SK-N-SH (cell line): ENCODE measurements around the gene TM2D1. TPM values are rescaled to one million over a fixed set of nuclear protein-coding genes. Genes with fewer than 3 reads are reported as not detected.

Source experiments
- CTCF ChIA-PET: fragments of 300-600, 350-600 bp; formaldehyde crosslinking; extraction: SDS; loops from one replicate; lab custom pipeline; 2021; lab: Yijun Ruan, JAX
- POLR2A ChIA-PET: fragments of 350-600 bp; sonication (Branson Sonifier 250); formaldehyde crosslinking; extraction: SDS; loops from one replicate; lab custom pipeline; 2020; ENCODE audit warnings: antibody characterized with exemption, inconsistent platforms; lab: Yijun Ruan, JAX
- DNase-seq: peaks from one replicate; pipeline ENCODE4 v3.0.0; 2012
- H2AFZ ChIP-seq: fragments of 200-600 bp; sonication (generic); 2 replicates; pipeline ENCODE4 v1.8.1; 2016; ENCODE audit warnings: antibody characterized with exemption, mild to moderate bottlenecking, low read depth
- H3F3A ChIP-seq: fragments of 200-600 bp; sonication (generic); replicated peaks from 2 replicates; pipeline ENCODE3; 2016; ENCODE audit warnings: antibody characterized with exemption, mild to moderate bottlenecking; ENCODE audit not compliant: insufficient read depth
- H3K27ac ChIP-seq, 2 experiments: fragments of 200-500 bp in 1 of 2; fragments of 200-600 bp in 1 of 2; sonication (Bioruptor generic) in 1 of 2; sonication (generic), shearing (Covaris generic) in 1 of 2; 2 replicates each; pipeline versions ENCODE4 v1.5.1 to v1.6.1; 2014 to 2016; ENCODE audit warnings: low read depth in 2 of 2, inconsistent platforms in 1 of 2, low read length in 1 of 2, mild to moderate bottlenecking in 1 of 2, mixed read lengths in 1 of 2
- H3K27me3 ChIP-seq: fragments of 200-600 bp; sonication (generic), shearing (Covaris generic); 2 replicates; pipeline ENCODE4 v1.6.1; 2016; ENCODE audit warnings: mixed run types; ENCODE audit not compliant: insufficient read depth
- H3K36me3 ChIP-seq, 2 experiments: fragments of 200-500 bp in 1 of 2; fragments of 200-600 bp in 1 of 2; sonication (Bioruptor generic) in 1 of 2; sonication (generic) in 1 of 2; replicated peaks in 1 of 2; 2 replicates each; pipeline versions ENCODE3 to v1.5.1; 2014 to 2016; ENCODE audit warnings: low read length in 1 of 2, mild to moderate bottlenecking in 1 of 2; ENCODE audit not compliant: insufficient read depth in 2 of 2, control insufficient read depth in 1 of 2
- H3K4me1 ChIP-seq, 2 experiments: fragments of 200-500 bp in 1 of 2; fragments of 200-600 bp in 1 of 2; sonication (Bioruptor generic) in 1 of 2; sonication (generic), shearing (Covaris generic) in 1 of 2; 2 replicates each; pipeline versions ENCODE4 v1.5.1 to v1.6.1; 2014 to 2016; ENCODE audit warnings: low read depth in 1 of 2, low read length in 1 of 2, mixed run types in 1 of 2; ENCODE audit not compliant: insufficient read depth in 2 of 2, control insufficient read depth in 1 of 2
- H3K4me2 ChIP-seq: fragments of 200-600 bp; sonication (generic), shearing (Covaris generic); 2 replicates; pipeline ENCODE4 v1.6.1; 2017; ENCODE audit warnings: mixed run types
- H3K4me3 ChIP-seq, 2 experiments: fragments of 200-500 bp in 1 of 2; fragments of 200-600 bp in 1 of 2; sonication (Bioruptor generic) in 1 of 2; sonication (generic), shearing (Covaris generic) in 1 of 2; 2 replicates each; pipeline versions ENCODE4 v1.5.1 to v1.8.1; 2014 to 2016; ENCODE audit warnings: low read depth in 2 of 2, inconsistent platforms in 1 of 2, low read length in 1 of 2, mild to moderate bottlenecking in 1 of 2, mixed read lengths in 1 of 2, moderate library complexity in 1 of 2
- H3K79me2 ChIP-seq: fragments of 200-600 bp; sonication (generic); 2 replicates; pipeline ENCODE4 v1.8.1; 2017; ENCODE audit warnings: mild to moderate bottlenecking; ENCODE audit not compliant: insufficient read depth
- H3K9ac ChIP-seq: fragments of 200-600 bp; sonication (generic); 2 replicates; pipeline ENCODE4 v1.6.1; 2017; ENCODE audit warnings: mixed run types
- H3K9me2 ChIP-seq: fragments of 200-600 bp; sonication (generic); 2 replicates; pipeline ENCODE4 v1.6.1; 2017; ENCODE audit warnings: mixed run types
- H3K9me3 ChIP-seq: fragments of 200-600 bp; sonication (generic); 2 replicates; pipeline ENCODE4 v1.6.1; 2017; ENCODE audit warnings: mixed run types, mild to moderate bottlenecking, moderate library complexity
- H4K20me1 ChIP-seq: fragments of 200-600 bp; sonication (generic); 2 replicates; pipeline ENCODE4 v1.6.1; 2017; ENCODE audit warnings: mild to moderate bottlenecking, mixed run types; ENCODE audit not compliant: insufficient read depth
- CHD2 ChIP-seq: fragments of 150-350 bp; IDR thresholded peaks from 2 replicates; pipeline ENCODE4 v1.6.1; 2018; ENCODE audit warnings: low read length; ENCODE audit not compliant: partially characterized antibody
- ELF1 ChIP-seq: IDR thresholded peaks from 2 replicates; pipeline ENCODE4 v1.4.0; 2012
- EP300 ChIP-seq, 2 experiments: IDR thresholded peaks; 2 replicates each; pipeline versions ENCODE4 v1.4.0 to v1.6.1; 2012; ENCODE audit warnings: borderline replicate concordance in 1 of 2, low read depth in 1 of 2, low read length in 1 of 2
- FOXJ3 ChIP-seq: sonication (generic); formaldehyde crosslinking; IDR thresholded peaks from 2 replicates; pipeline ENCODE4 v1.5.1; 2020; ENCODE audit warnings: mild to moderate bottlenecking, missing genetic modification reagents
- GATA2 ChIP-seq: sonication (generic); formaldehyde crosslinking; IDR thresholded peaks from 2 replicates; pipeline ENCODE4 v1.5.0; 2020; ENCODE audit warnings: mild to moderate bottlenecking, missing genetic modification reagents
- IRF3 ChIP-seq: fragments of 150-350 bp; IDR thresholded peaks from 2 replicates; pipeline ENCODE4 v1.6.1; 2016; ENCODE audit warnings: mild to moderate bottlenecking, low read depth, low read length
- JUND ChIP-seq: IDR thresholded peaks from 2 replicates; pipeline ENCODE4 v1.4.0; 2012
- MEF2A ChIP-seq: IDR thresholded peaks from 2 replicates; pipeline ENCODE4 v1.4.0; 2012; ENCODE audit warnings: low read depth, borderline replicate concordance
- MXI1 ChIP-seq: IDR thresholded peaks from 2 replicates; pipeline ENCODE4 v1.6.1; 2012; ENCODE audit warnings: mild to moderate bottlenecking, low read depth, low read length, improper control_type of control experiment
- NFIC ChIP-seq: IDR thresholded peaks from 2 replicates; pipeline ENCODE4 v1.4.0; 2012; ENCODE audit warnings: borderline replicate concordance
- NRF1 ChIP-seq: IDR thresholded peaks from 2 replicates; pipeline ENCODE4 v1.6.1; 2012; ENCODE audit warnings: low read depth, mild to moderate bottlenecking, low read length
- POLR2AphosphoS5 ChIP-seq: IDR thresholded peaks from 2 replicates; pipeline ENCODE4 v1.6.1; 2012; ENCODE audit warnings: low read depth, low read length
- RAD21 ChIP-seq: IDR thresholded peaks from 2 replicates; pipeline ENCODE4 v1.6.1; 2012; ENCODE audit warnings: mild to moderate bottlenecking, low read length
- RCOR1 ChIP-seq: fragments of 150-350 bp; IDR thresholded peaks from 2 replicates; pipeline ENCODE4 v1.6.1; 2017; ENCODE audit warnings: antibody characterized with exemption, low read length
- RFX5 ChIP-seq: IDR thresholded peaks from 2 replicates; pipeline ENCODE4 v1.6.1; 2012; ENCODE audit warnings: mild to moderate bottlenecking, improper control_type of control experiment, low read length
- SMC3 ChIP-seq: IDR thresholded peaks from 2 replicates; pipeline ENCODE4 v1.6.1; 2012; ENCODE audit warnings: low read depth, low read length, improper control_type of control experiment
- TCF12 ChIP-seq: IDR thresholded peaks from 2 replicates; pipeline ENCODE4 v1.4.0; 2012
- TEAD4 ChIP-seq: IDR thresholded peaks from 2 replicates; pipeline ENCODE4 v1.4.0; 2012; ENCODE audit warnings: mild to moderate bottlenecking, borderline replicate concordance; ENCODE audit not compliant: insufficient read depth
- WGBS: methylation state at CpG from one replicate; pipeline ENCODE4 v1.1.6; 2017; ENCODE audit warnings: low lambda C conversion rate; 5-methylcytosine and 5-hydroxymethylcytosine counted together
- polyA plus RNA-seq, 3 experiments: library from polyadenylated mRNA; depleted of rRNA; stranded (reverse); fragments of >200 nt; gene quantifications; 2 replicates each; pipeline ENCODE4 v1.2.3, GENCODE V29; 2012
- TF ChIP-seq, protein P1 (sequence below): IDR thresholded peaks from 2 replicates; pipeline ENCODE4 v1.4.0; 2012; ENCODE audit warnings: low read depth

TM2D1 gene
- polyA plus RNA-seq, 1 of the 3 experiments (the other 2 are of a cell fraction): 58.6 TPM

- TF ChIP-seq IRF3 (no peak), TEAD4 (no peak), FOXJ3 (no peak)
- TF ChIP-seq, all 33 proteins: peak for 0
These were observed 15.0 kb downstream of the TM2D1 start (continued) for GRCh38 chr1:61709908-61710289.

DNA sequence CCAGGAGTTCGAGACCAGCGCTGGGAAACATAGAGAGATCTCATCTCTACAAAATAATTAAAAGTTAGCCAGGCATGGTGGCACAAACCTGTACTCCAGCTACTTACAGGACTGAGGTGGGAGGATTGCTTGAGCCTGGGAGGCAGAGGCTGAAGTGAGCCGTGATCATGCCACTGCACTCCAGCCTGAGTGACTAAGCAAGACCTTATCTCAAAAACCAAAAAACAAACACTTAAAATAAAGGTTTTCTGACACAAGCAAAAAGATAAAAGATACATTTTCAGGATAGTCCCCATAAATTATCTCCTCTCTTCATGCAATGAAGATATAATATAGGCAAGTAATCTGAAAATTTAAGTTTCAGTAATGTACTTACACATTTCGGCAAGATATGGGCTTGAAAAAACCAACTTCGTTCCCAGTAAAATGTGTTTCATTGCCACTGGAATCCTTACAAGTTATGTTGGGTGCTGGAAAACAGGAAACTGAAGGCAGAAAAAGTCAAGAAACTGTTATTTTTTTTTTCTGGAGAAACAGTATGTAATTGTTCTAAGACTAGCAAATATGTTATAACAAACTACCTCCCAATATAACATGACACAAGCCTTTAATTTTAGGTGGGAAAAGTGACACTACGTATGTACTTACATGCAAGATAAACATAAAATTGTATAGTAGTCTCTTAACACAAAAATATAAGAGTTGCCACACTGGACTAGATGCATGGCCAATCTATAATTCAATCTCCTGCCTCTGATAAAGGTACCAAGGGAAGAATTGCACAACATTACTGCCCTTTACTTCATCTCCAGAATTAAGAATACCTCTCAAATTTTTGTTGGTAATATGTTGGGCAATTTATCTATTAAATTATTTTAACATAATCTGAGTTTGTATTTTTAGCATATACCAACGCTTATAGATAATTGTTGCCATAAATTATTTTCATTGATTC, 15.7 kb downstream of the TM2D1 start:
- Histone ChIP-seq H3K9me2 (no peaks in the 10 kb centered on the region), H3K4me2 (no peak overlapping the region), H3K36me3 (peaks cover 18 to 38% of the 10 kb centered on the region in 2 experiments), H3K27ac (no peak overlapping the region), H4K20me1 (peaks cover 15% of the 10 kb centered on the region; the same call in 1 of the 2 replicates), H3K4me3 (no peak overlapping the region), H2AFZ (no peak overlapping the region), H3K79me2 (peaks cover 64% of the 10 kb centered on the region), H3K27me3 (no peaks in the 10 kb centered on the region), H3F3A (no peaks in the 10 kb centered on the region), H3K9me3 (no peaks in the 10 kb centered on the region)
- POLR2A ChIA-PET: no interaction called here
- 96% methylated on average over 7 of the region's 7 CpGs for WGBS
- no peak for TF ChIP-seq JUND
- no peak for TF ChIP-seq SMC3
- TF ChIP-seq MXI1: no peak
- TF ChIP-seq RCOR1: no peak
- TF ChIP-seq MEF2A: no peak
- no peak for TF ChIP-seq RFX5
- no peak for TF ChIP-seq NFIC
- TF ChIP-seq GATA2 (CRISPR knock-in tag): no peak
- no peak for TF ChIP-seq ELF1
- TF ChIP-seq, protein P1, sequence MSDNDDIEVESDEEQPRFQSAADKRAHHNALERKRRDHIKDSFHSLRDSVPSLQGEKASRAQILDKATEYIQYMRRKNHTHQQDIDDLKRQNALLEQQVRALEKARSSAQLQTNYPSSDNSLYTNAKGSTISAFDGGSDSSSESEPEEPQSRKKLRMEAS: no peak
- TF ChIP-seq CHD2: no peak
- TF ChIP-seq TCF12: no peak
- TF ChIP-seq POLR2AphosphoS5: no peak
- no peak for TF ChIP-seq FOXJ3
- TF ChIP-seq NRF1: no peak
- TF ChIP-seq EP300 (IDR thresholded peaks at IDR 0.05; ENCODE audit: borderline replicate concordance in 1 of 2, low read depth in 1 of 2, low read length in 1 of 2): no peak
- no peak for TF ChIP-seq RAD21
- TF ChIP-seq, all 33 proteins: peak for 0
- CTCF ChIA-PET: no interaction called here
- Histone ChIP-seq H3K4me1 (no peaks in the 10 kb centered on the region), H3K9ac (no peak overlapping the region)
- no peak for DNase-seq
